GM21723 (cell line): ENCODE results near the gene SNCB.
"Not testable (repeated sequence)": the region's sequence is repeated elsewhere in the genome, so short reads cannot be mapped to it uniquely, and the experiment has no call there.

Source experiments
- ATAC-seq: cut with Tn5 transposase; IDR thresholded peaks from one replicate; pipeline ENCODE4 v1.9.1; 2021; ENCODE audit warnings: mild to moderate bottlenecking, moderate library complexity; ENCODE audit not compliant: unreplicated experiment

SNCB gene

GRCh38 chr5:176606032-176606431 lies 24.3 kb downstream of the SNCB start:
- ATAC-seq, result no peak

GRCh38 chr5:176603091-176603490 lies 27.2 kb downstream of the SNCB start:
- ATAC-seq, result no peak

GRCh38 chr5:176601901-176602482 lies 28.3 kb downstream of the SNCB start:
- no peak for ATAC-seq

- ATAC-seq, result not testable (repeated sequence)
These were observed 30.4 kb downstream of the SNCB start for GRCh38 chr5:176599749-176600430.

- no peak for ATAC-seq
These were observed 32.6 kb downstream of the SNCB start for GRCh38 chr5:176597417-176598389.

- peak; percentile 74 for ATAC-seq
These were observed 33.5 kb downstream of the SNCB start for GRCh38 chr5:176596689-176597416.

GRCh38 chr5:176596069-176596644 lies 34.2 kb downstream of the SNCB start:
- ATAC-seq, result no peak

GRCh38 chr5:176595386-176595943 lies 34.9 kb downstream of the SNCB start:
- no peak for ATAC-seq

GRCh38 chr5:176594554-176594953 lies 35.8 kb downstream of the SNCB start:
- ATAC-seq, result no peak

GRCh38 chr5:176593273-176593869 lies 37.0 kb downstream of the SNCB start:
- no peak for ATAC-seq

GRCh38 chr5:176592573-176592972 lies 37.8 kb downstream of the SNCB start:
- ATAC-seq, result no peak

- not testable (repeated sequence) for ATAC-seq
These were observed 38.7 kb downstream of the SNCB start for GRCh38 chr5:176591667-176592066.

- ATAC-seq, result no peak
These were observed 40.2 kb downstream of the SNCB start for GRCh38 chr5:176590035-176590717.

- ATAC-seq, result no peak
These were observed 41.1 kb downstream of the SNCB start for GRCh38 chr5:176589039-176589769.

GRCh38 chr5:176588297-176588696 lies 42.0 kb downstream of the SNCB start:
- ATAC-seq, result no peak

- no peak for ATAC-seq
These were observed 42.9 kb downstream of the SNCB start for GRCh38 chr5:176587398-176587797.

- no peak for ATAC-seq
These were observed 47.3 kb downstream of the SNCB start for GRCh38 chr5:176583076-176583475.

GRCh38 chr5:176581361-176581760 lies 49.0 kb downstream of the SNCB start:
- ATAC-seq, result no peak

GRCh38 chr5:176579323-176579722 lies 51.0 kb downstream of the SNCB start:
- ATAC-seq, result no peak
